ENCODE results near the gene GARRE1. TPM values are rescaled to one million over a fixed set of nuclear protein-coding genes. Genes with fewer than 3 reads are reported as not detected.
A peak's percentile ranks its signal among the peaks of the same experiment; 100 is the strongest.
"Not testable (repeated sequence)": the region's sequence is repeated elsewhere in the genome, so short reads cannot be mapped to it uniquely, and the experiment has no call there.

GARRE1 gene
- total and polyA plus RNA-seq, 2 donors (not counting 1 experiment from before 2014, with no cell fraction given), result 7.2 to 10.9 TPM

DNA sequence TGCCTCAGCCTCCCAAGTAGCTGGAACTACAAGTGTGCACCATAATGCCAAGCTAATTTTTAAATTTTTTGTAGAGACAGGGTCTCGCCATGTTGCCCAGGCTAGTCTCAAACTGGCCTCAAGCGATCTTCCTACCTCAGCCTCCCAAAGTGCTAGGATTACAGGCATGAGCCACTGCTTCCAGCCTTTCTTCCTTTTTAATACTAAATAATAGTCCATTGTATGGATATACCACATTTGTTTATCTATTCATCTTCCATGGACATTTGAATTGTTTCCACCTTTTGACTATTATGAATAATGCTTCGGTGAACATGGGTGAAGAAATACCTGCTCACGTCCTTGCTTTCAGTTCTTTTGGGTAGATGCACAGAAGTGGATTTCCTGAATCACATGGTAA, 24.4 kb downstream of the GARRE1 start:
- TF ChIP-seq, protein P1, sequence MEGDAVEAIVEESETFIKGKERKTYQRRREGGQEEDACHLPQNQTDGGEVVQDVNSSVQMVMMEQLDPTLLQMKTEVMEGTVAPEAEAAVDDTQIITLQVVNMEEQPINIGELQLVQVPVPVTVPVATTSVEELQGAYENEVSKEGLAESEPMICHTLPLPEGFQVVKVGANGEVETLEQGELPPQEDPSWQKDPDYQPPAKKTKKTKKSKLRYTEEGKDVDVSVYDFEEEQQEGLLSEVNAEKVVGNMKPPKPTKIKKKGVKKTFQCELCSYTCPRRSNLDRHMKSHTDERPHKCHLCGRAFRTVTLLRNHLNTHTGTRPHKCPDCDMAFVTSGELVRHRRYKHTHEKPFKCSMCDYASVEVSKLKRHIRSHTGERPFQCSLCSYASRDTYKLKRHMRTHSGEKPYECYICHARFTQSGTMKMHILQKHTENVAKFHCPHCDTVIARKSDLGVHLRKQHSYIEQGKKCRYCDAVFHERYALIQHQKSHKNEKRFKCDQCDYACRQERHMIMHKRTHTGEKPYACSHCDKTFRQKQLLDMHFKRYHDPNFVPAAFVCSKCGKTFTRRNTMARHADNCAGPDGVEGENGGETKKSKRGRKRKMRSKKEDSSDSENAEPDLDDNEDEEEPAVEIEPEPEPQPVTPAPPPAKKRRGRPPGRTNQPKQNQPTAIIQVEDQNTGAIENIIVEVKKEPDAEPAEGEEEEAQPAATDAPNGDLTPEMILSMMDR (conservative IDR thresholded peaks at IDR 0.05 in 1 of 2, IDR thresholded peaks at IDR 0.05 in 1 of 2; ENCODE audit: low read depth in 1 of 2, low read length in 2 of 2), result no peak
- TF ChIP-seq EZH2 (IDR thresholded peaks at IDR 0.05; ENCODE audit: low read length, missing control alignments), result no peak
- Histone ChIP-seq H4K20me1 (ENCODE audit: control insufficient read depth, extremely low read depth, insufficient read depth, low read length) (no peaks in the 10 kb centered on the region), H3K79me2 (ENCODE audit: control insufficient read depth, insufficient read depth, low read length) (peaks cover 2% of the 10 kb centered on the region), H3K36me3 (ENCODE audit: control insufficient read depth, insufficient read depth, low read length) (no peaks in the 10 kb centered on the region), H3K9ac (ENCODE audit: insufficient read depth, low read length) (no peak overlapping the region), H3K27me3 (ENCODE audit: control insufficient read depth, insufficient read depth, low read length) (no peaks in the 10 kb centered on the region), H3K9me3 (ENCODE audit: control insufficient read depth, insufficient read depth, low read depth, low read length) (no peaks in the 10 kb centered on the region), H3K4me2 (ENCODE audit: extremely low read depth, insufficient read depth, low read length) (no peak overlapping the region), H3K4me3 (replicated peaks in 1 of 4; ENCODE audit: control extremely low read depth in 1 of 4, insufficient read depth in 1 of 4, low read depth in 3 of 4, low read length in 4 of 4) (no peak overlapping the region), H3K27ac (ENCODE audit: insufficient read depth, low read length) (no peak overlapping the region), H3K4me1 (ENCODE audit: control insufficient read depth, extremely low read depth, insufficient read depth, low read length) (peaks cover 7% of the 10 kb centered on the region), H2AFZ (ENCODE audit: low read length) (no peak overlapping the region)
- DNase-seq (ENCODE audit: low read depth in 2 of 2), result no peak

DNA sequence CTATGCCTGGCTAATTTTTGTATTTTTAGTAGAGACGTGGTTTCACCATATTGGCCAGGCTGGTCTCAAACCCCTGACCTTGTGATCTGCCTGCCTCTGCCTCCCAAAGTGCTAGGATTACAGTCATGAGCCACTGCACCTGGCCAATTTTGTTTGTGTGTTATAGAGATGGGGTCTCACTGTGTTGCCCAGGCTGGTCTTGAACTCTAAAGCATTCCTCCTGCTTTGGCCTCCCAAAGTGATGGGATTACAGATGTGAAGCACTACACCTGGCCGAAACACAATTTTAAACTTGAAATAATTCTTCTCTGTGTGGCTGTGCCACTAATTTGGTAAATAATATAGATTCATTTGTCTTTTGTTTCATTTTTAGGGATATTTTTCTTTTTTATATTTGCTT, 27.1 kb downstream of the GARRE1 start:
- not testable (repeated sequence) for DNase-seq (ENCODE audit: low read depth in 2 of 2); H3K9ac ChIP-seq (ENCODE audit: insufficient read depth, low read length); H4K20me1 ChIP-seq (ENCODE audit: control insufficient read depth, extremely low read depth, insufficient read depth, low read length); H3K79me2 ChIP-seq (ENCODE audit: control insufficient read depth, insufficient read depth, low read length); H3K4me1 ChIP-seq (ENCODE audit: control insufficient read depth, extremely low read depth, insufficient read depth, low read length); H2AFZ ChIP-seq (ENCODE audit: low read length); H3K4me2 ChIP-seq (ENCODE audit: extremely low read depth, insufficient read depth, low read length); H3K27me3 ChIP-seq (ENCODE audit: control insufficient read depth, insufficient read depth, low read length); H3K9me3 ChIP-seq (ENCODE audit: control insufficient read depth, insufficient read depth, low read depth, low read length); H3K4me3 ChIP-seq (replicated peaks in 1 of 4; ENCODE audit: control extremely low read depth in 1 of 4, insufficient read depth in 1 of 4, low read depth in 3 of 4, low read length in 4 of 4); H3K27ac ChIP-seq (ENCODE audit: insufficient read depth, low read length); H3K36me3 ChIP-seq (ENCODE audit: control insufficient read depth, insufficient read depth, low read length)

DNA sequence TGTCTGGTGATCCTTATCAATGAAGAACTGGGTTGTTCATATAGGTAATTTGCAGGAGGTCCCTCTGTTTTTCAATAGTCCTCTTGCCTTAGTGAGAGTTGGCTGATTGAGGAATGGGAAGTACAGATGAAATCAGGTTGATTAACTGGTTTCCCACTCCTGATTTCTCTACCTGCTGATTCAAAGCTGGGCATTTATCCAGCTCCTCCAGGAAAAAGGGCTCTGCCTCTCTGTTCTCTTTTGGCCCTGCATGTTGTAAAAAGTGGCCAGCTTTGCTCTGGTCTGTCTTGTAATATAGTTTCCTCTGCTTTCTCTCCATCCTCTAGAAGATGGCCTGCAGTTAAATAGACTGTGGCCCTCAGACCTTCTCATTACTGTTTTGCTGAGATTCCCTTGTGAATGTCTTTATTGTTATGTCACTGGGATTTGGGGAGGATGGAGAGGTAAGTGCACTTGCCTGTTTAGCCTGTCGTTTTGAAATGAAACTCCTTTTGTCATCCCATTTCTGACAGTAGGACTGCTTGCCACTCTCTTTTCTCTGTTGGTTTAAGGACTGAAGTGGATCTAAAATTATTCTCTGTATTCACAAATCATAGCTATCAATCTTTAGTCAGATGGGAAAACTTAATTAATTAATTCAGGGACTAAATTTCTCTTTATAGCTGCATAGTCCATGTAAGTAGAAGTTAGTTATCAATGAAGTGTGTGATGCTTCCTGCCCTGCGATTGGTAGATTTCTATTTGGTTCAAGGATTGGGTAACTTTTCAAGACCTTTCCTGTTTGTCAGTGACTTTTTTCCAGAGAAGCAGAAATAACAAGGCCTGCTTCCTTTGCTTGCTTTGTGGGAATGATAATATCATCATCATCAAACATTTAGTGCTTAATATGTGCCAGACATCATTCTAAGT, 28.5 kb downstream of the GARRE1 start:
- Histone ChIP-seq H3K27ac (ENCODE audit: insufficient read depth, low read length) (no peak overlapping the region), H3K4me1 (ENCODE audit: control insufficient read depth, extremely low read depth, insufficient read depth, low read length) (no peaks in the 10 kb centered on the region), H3K27me3 (ENCODE audit: control insufficient read depth, insufficient read depth, low read length) (no peaks in the 10 kb centered on the region), H3K4me2 (ENCODE audit: extremely low read depth, insufficient read depth, low read length) (no peak overlapping the region), H2AFZ (ENCODE audit: low read length) (no peak overlapping the region), H3K36me3 (ENCODE audit: control insufficient read depth, insufficient read depth, low read length) (no peaks in the 10 kb centered on the region), H3K9ac (ENCODE audit: insufficient read depth, low read length) (no peak overlapping the region), H3K79me2 (ENCODE audit: control insufficient read depth, insufficient read depth, low read length) (peaks cover 2% of the 10 kb centered on the region), H3K9me3 (ENCODE audit: control insufficient read depth, insufficient read depth, low read depth, low read length) (no peaks in the 10 kb centered on the region), H4K20me1 (ENCODE audit: control insufficient read depth, extremely low read depth, insufficient read depth, low read length) (no peaks in the 10 kb centered on the region), H3K4me3 (replicated peaks in 1 of 4; ENCODE audit: control extremely low read depth in 1 of 4, insufficient read depth in 1 of 4, low read depth in 3 of 4, low read length in 4 of 4) (no peak overlapping the region)
- peak in 1 of 2 donors; percentile 16 for DNase-seq (ENCODE audit: low read depth in 2 of 2)
- TF ChIP-seq EZH2 (IDR thresholded peaks at IDR 0.05; ENCODE audit: low read length, missing control alignments), result no peak
- TF ChIP-seq, protein P1 (conservative IDR thresholded peaks at IDR 0.05 in 1 of 2, IDR thresholded peaks at IDR 0.05 in 1 of 2; ENCODE audit: low read depth in 1 of 2, low read length in 2 of 2), result no peak

Measured in fibroblast of lung (primary cell).